Left lung (tissue), 10 donors: ENCODE measurements around the gene SMYD2. TPM values are rescaled to one million over a fixed set of nuclear protein-coding genes. Genes with fewer than 3 reads are reported as not detected.

ENCODE experiments used
- ATAC-seq: fragments of 200-7000 bp; cut with Tn5 transposase; one replicate; pipeline ENCODE4 v1.9.1; 2020; ENCODE audit warnings: moderate library complexity
- DNase-seq, 4 donors: peaks; one replicate each; pipeline ENCODE4 v3.0.0-alpha.2; 2013 to 2020
- H3K27ac ChIP-seq, 2 donors: fragments of 200-600 bp; sonication (generic) in 1 of 2; one replicate each; pipeline versions ENCODE4 v1.5.0 to v1.8.0; 2020 to 2021
- H3K27me3 ChIP-seq, 2 donors: fragments of 200-600 bp; sonication (generic) in 1 of 2; one replicate each; pipeline versions ENCODE4 v1.5.0 to v1.8.0; 2020 to 2021
- H3K36me3 ChIP-seq, 2 donors: fragments of 200-600 bp; sonication (generic) in 1 of 2; one replicate each; pipeline versions ENCODE4 v1.5.0 to v1.8.0; 2020 to 2021
- H3K4me1 ChIP-seq, 2 donors: fragments of 200-600 bp; one replicate each; pipeline ENCODE4 v1.8.0; 2021
- H3K4me3 ChIP-seq, 2 donors: fragments of 200-600 bp; sonication (generic) in 1 of 2; one replicate each; pipeline versions ENCODE4 v1.5.0 to v1.8.0; 2020 to 2021; ENCODE audit warnings: mild to moderate bottlenecking in 1 of 2
- H3K9me3 ChIP-seq, 2 donors: fragments of 200-600 bp; sonication (generic) in 1 of 2; one replicate each; pipeline versions ENCODE4 v1.5.0 to v1.8.0; 2020 to 2021
- CTCF ChIP-seq, 2 donors: fragments of 200-600 bp; sonication (generic) in 1 of 2; IDR thresholded peaks; one replicate each; pipeline versions ENCODE4 v1.5.0 to v1.8.0; 2021; ENCODE audit warnings: antibody characterized with exemption in 2 of 2
- intact Hi-C, 2 donors: fragments of 100-400 bp; cut with DNase I; formaldehyde crosslinking; loops; one replicate each; pipeline versions ENCODE4 v1.11.2 to v1.14.2; 2022
- polyA plus RNA-seq, 6 donors: library from polyadenylated mRNA; unstranded; fragments of 120-200 nt; gene quantifications; one replicate each; pipeline ENCODE4 v1.2.1, GENCODE V29; 2013; ENCODE audit not compliant: insufficient read length in 6 of 6
- total RNA-seq, 2 donors: library from RNA; stranded (reverse); fragmentation: NEBNext Ultra II Directional; extraction: Animal tissue kit (Norgen Biotek cat#: 25700); gene quantifications; one replicate each; pipeline ENCODE4 v1.2.1, GENCODE V29; 2021
- donor health status: DM: no; HTN: yes; CAD: no.
- donor health status: DM: no; HTN: no; CAD: no.

Gene SMYD2
- total and polyA plus RNA-seq, 8 donors, result 33.2 to 75.5 (median 67.8) TPM

- Histone ChIP-seq H3K4me3 (no peak overlapping the region), H3K36me3 (peaks cover 3 to 16% of the 10 kb centered on the region in 2 donors), H3K4me1 (no peaks in the 10 kb centered on the region), H3K27ac (no peak overlapping the region), H3K27me3 (no peaks in the 10 kb centered on the region), H3K9me3 (no peaks in the 10 kb centered on the region)
- ATAC-seq (no peak), DNase-seq (no peak)
- intact Hi-C loops, result no loop called here
- no peak for TF ChIP-seq CTCF (IDR thresholded peaks at IDR 0.05)
Measured at GRCh38 chr1:214383381-214384372, 102.7 kb downstream of the SMYD2 start.

- Histone ChIP-seq H3K9me3 (no peaks in the 10 kb centered on the region), H3K4me3 (no peak overlapping the region), H3K27me3 (no peaks in the 10 kb centered on the region), H3K4me1 (no peaks in the 10 kb centered on the region), H3K27ac (no peak overlapping the region), H3K36me3 (peaks cover 3 to 16% of the 10 kb centered on the region in 2 donors)
- no peak for ATAC-seq
- no peak for DNase-seq
- intact Hi-C loops, result no loop called here
- no peak for TF ChIP-seq CTCF (IDR thresholded peaks at IDR 0.05)
Measured at GRCh38 chr1:214384373-214385079, 103.6 kb downstream of the SMYD2 start.

GRCh38 chr1:214385428-214385827 lies 104.5 kb downstream of the SMYD2 start:
- TF ChIP-seq CTCF (IDR thresholded peaks at IDR 0.05), result no peak
- peaks cover 3 to 16% of the 10 kb centered on the region in 2 donors for H3K36me3 ChIP-seq
- intact Hi-C loops, result no loop called here
- H3K27me3 ChIP-seq, result no peaks in the 10 kb centered on the region
- no peak overlapping the region for H3K4me3 ChIP-seq
- no peaks in the 10 kb centered on the region for H3K9me3 ChIP-seq
- H3K27ac ChIP-seq, result no peak overlapping the region
- no peaks in the 10 kb centered on the region for H3K4me1 ChIP-seq
- ATAC-seq, result no peak
- no peak for DNase-seq

- no peak for ATAC-seq
- TF ChIP-seq CTCF (IDR thresholded peaks at IDR 0.05), result no peak
- intact Hi-C loops, result no loop called here
- no peak overlapping the region for H3K4me3 ChIP-seq
- H3K4me1 ChIP-seq, result no peaks in the 10 kb centered on the region
- H3K27ac ChIP-seq, result no peak overlapping the region
- no peaks in the 10 kb centered on the region for H3K9me3 ChIP-seq
- no peak for DNase-seq
- H3K27me3 ChIP-seq, result no peaks in the 10 kb centered on the region
- peaks cover 3 to 16% of the 10 kb centered on the region in 2 donors for H3K36me3 ChIP-seq
Measured at GRCh38 chr1:214386333-214386732, 105.4 kb downstream of the SMYD2 start.
